ENCODE data around the gene C1S.

GRCh38 chr12:7113389-7113871 lies 52.9 kb downstream of the C1S start:
- no peak for TF ChIP-seq POLR2A (conservative IDR thresholded peaks at IDR 0.05)
- TF ChIP-seq, protein P1, sequence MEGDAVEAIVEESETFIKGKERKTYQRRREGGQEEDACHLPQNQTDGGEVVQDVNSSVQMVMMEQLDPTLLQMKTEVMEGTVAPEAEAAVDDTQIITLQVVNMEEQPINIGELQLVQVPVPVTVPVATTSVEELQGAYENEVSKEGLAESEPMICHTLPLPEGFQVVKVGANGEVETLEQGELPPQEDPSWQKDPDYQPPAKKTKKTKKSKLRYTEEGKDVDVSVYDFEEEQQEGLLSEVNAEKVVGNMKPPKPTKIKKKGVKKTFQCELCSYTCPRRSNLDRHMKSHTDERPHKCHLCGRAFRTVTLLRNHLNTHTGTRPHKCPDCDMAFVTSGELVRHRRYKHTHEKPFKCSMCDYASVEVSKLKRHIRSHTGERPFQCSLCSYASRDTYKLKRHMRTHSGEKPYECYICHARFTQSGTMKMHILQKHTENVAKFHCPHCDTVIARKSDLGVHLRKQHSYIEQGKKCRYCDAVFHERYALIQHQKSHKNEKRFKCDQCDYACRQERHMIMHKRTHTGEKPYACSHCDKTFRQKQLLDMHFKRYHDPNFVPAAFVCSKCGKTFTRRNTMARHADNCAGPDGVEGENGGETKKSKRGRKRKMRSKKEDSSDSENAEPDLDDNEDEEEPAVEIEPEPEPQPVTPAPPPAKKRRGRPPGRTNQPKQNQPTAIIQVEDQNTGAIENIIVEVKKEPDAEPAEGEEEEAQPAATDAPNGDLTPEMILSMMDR (IDR thresholded peaks at IDR 0.05 in 2 of 3, conservative IDR thresholded peaks at IDR 0.05 in 1 of 3; ENCODE audit: insufficient read depth in 2 of 3, low read depth in 1 of 3, low read length in 3 of 3) = peak; percentile 63 to 77 (median 66)
- TF ChIP-seq MAFF (IDR thresholded peaks at IDR 0.05; ENCODE audit: low read length) = no peak
- no peak for TF ChIP-seq FOXK1 (CRISPR knock-in tag; IDR thresholded peaks at IDR 0.05; ENCODE audit: borderline replicate concordance)
- TF ChIP-seq, protein P2, sequence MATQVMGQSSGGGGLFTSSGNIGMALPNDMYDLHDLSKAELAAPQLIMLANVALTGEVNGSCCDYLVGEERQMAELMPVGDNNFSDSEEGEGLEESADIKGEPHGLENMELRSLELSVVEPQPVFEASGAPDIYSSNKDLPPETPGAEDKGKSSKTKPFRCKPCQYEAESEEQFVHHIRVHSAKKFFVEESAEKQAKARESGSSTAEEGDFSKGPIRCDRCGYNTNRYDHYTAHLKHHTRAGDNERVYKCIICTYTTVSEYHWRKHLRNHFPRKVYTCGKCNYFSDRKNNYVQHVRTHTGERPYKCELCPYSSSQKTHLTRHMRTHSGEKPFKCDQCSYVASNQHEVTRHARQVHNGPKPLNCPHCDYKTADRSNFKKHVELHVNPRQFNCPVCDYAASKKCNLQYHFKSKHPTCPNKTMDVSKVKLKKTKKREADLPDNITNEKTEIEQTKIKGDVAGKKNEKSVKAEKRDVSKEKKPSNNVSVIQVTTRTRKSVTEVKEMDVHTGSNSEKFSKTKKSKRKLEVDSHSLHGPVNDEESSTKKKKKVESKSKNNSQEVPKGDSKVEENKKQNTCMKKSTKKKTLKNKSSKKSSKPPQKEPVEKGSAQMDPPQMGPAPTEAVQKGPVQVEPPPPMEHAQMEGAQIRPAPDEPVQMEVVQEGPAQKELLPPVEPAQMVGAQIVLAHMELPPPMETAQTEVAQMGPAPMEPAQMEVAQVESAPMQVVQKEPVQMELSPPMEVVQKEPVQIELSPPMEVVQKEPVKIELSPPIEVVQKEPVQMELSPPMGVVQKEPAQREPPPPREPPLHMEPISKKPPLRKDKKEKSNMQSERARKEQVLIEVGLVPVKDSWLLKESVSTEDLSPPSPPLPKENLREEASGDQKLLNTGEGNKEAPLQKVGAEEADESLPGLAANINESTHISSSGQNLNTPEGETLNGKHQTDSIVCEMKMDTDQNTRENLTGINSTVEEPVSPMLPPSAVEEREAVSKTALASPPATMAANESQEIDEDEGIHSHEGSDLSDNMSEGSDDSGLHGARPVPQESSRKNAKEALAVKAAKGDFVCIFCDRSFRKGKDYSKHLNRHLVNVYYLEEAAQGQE (IDR thresholded peaks at IDR 0.05; ENCODE audit: borderline replicate concordance) = peak; percentile 37; the same call in 1 of the 2 replicates
- TF ChIP-seq, protein P2 (CRISPR knock-in tag; IDR thresholded peaks at IDR 0.05; ENCODE audit: low read depth) = no peak
- no peak for TF ChIP-seq ZNF785 (CRISPR knock-in tag; IDR thresholded peaks at IDR 0.05)
- TF ChIP-seq WHSC1 (IDR thresholded peaks at IDR 0.05; ENCODE audit: low read length) = no peak
- no peak for TF ChIP-seq HMGXB4 (CRISPR knock-in tag; IDR thresholded peaks at IDR 0.05)
- no peak for TF ChIP-seq ZNF668 (CRISPR knock-in tag; IDR thresholded peaks at IDR 0.05)

Measured in K562 (cell line).